Hippocampal formation (tissue), 2 donors: ENCODE results near the gene DHPS.
A peak's percentile ranks its signal among the peaks of the same experiment; 100 is the strongest.
"Not testable (repeated sequence)": the region's sequence is repeated elsewhere in the genome, so short reads cannot be mapped to it uniquely, and the experiment has no call there.

ENCODE experiments used
- DNase-seq, 2 donors: peaks; one replicate each; lab custom pipeline; 2025; lab: John Stamatoyannopoulos, UW

The DHPS gene

DNA sequence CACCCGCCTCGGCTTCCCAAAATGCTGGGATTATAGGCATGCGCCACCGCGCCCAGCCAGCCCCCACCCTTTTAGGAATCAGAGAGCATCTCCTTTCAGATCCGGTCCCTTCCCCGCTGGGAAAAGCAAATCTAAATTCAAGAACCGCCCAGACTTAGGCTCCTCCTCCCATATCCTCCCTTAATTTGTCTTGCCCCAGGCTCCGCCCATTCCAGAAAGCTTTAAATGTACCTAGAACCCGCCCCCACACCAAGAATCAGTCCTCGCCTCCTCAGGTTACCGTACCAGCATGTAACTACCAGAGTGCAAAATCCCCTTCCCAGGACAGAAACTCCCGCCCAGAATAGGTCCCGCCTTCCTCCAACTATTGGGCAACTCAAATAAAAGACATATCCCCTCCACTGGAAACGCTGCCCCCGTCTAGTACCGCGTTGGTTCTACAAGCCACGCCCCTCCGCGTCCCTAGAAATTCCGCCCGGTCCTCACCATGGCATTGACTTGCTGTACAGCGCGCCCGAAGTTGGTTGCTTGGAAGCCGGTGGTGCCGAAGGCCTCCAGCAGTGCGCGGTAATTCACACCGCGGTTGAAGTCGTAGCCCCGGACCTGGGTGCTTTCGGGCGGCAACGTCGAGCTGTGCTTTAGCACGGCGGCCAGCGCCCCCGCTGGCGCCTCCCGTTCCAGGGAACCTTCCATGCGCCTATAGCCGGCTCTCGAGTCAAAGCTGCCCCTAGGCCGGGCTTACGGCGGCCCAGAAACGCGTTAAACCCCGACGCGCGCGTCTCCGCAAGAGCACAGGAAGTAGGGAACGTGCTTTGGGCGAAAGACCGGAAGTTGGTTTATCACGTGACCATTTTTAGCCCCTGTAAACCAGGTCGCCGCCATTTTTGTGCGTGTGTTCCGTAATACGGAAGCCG, at the start of gene DHPS:
Gene DHPS (minus strand): TSS at position 807 of the 914 bp plus-strand sequence. CDS start 114 bp downstream, at position 693.
- DNase-seq: peak; percentile 77 to 91

DNA sequence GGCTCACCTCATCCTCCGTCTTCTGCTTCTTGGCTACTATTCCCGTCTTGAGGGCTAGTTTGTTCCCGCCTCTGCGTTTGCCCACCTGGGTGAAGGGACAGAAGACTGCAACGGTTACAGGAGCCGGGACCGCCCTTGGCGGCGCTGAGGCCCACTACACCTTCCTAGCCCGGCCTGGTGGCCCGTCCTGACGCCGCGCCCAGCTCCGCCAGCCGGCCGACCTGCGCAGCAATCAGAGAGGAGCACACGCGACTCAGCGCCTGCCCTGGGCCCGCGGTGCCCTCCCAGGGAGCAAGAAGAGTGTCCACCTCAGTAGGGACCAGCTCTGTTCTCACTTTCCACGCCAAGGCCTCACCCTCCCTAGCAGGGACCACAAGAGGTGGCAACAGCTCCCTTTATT, 49.7 kb upstream of the DHPS start:
- no peak for DNase-seq

DNA sequence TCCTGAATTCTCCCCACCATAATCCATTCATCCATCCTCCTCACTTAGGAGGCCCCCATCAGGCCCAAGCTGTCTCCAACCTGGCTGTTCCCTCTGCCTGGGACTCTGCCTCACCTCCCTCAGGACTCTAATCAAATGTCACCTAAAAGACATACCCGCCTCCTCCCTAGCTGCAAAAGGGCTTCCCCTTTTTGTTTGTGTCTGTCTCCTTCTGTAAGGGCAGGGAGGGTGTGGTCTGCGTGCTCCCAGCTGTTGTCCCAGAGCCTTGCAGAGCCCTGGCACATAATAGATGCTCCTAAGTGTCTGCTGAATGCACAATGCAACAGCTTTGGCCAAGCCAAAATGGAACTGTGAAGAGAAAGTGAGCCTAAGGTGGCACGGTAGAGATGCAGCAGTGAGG, 48.4 kb upstream of the DHPS start:
- DNase-seq: no peak

DNA sequence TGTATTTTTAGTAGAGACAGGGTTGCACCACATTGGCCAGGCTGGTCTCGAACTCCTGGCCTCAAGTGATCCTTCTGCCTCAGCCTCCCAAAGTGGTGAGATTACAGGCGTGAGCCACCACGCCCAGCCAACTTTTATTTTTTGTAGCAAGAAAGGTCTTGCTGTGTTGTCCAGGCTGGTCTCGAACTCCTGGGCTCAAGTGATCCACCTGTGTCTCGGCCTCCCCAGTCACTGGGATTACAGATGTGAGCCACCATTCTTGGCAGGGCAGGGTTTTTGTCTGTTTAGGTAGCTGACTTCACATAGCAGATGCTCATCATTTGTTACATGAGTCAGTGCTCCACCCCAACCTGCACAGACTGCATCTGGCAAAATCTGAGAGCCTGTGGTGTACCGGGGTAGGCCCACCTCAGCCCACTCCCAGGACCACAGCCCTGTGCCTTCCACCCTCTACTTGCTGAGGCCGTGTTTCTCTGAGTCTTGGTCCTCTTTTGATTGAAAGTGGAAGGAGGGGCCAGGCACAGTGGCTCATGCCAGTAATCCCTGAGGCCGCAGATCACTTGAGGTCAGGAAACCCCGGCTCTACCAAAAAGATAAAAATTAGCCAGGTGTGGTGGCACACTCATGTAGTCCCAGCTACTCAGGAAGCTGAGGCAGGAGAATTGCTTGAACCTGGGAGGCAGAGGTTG, 46.2 kb upstream of the DHPS start:
- no peak for DNase-seq

DNA sequence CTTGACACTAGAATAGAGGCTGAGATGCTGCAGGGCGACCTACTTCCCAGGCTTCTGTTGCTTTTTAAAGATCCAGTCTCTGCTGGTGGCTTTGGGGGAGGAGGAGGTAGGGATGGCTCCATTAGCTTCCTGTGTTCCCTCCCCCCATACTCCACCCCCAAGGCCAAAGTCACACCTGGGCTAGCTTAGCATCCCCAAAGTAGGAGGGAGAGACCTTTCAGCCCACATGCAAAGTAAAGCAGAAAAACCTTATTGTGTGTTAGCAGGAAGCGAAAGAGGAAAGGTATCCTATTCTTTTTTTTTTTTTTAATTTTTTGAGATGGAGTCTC, 45.3 kb upstream of the DHPS start:
- DNase-seq: no peak

DNA sequence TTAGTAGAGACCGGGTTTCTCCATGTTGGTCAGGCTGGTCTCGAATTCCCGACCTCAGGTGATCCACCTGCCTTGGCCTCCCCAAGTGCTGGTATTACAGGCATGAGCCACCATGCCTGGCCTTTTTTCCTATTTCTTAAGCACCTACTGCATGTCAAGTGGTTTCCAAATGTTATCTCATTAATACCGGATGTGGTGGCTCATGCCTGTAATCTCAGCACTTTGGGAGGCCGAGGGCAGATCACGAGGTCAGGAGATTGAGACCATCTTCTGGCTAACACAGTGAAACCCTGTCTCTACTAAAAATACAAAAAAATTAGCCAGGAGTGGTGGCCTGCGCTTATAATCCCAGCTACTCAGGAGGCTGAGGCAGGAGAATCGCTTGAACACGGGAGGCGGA, 43.9 kb upstream of the DHPS start:
- not testable (repeated sequence) for DNase-seq

DNA sequence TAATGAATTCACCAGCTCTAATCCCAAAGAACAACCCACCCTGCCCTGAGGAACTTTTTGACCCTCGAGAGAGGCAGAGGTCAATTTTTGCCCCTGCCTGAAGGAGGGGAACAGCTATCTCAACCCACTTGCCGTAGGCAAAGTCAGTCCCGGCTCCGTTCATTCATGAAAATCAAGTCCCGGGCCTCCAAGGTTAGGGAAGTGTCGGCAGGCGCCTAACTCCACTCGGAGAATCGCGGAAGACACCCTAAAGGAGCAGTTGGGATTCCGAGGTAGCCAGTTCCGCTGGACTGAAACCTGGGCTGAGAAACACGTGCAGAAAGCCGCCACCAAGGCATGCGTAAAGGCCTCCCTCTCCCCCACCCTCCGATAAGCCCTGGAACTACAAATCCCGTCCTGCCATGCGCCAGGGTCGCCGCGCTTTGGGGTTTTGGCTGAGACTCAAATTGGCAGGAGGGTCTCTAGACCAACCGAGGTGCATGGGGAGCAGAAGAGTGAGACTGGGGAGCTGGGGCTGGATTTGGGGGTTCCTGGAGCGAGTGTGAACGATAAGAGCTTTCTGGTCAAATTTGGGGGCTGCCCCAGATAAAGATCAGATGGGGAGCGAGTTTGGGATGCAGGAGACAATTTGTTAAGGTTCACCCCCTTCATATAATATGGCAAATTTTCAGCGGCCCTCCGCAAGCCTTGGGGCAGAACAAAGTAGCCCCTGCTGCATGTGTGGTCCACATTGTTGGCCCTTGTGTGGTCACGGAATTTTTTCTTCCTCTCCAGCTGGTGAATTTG, 42.2 kb upstream of the DHPS start, which contains the start of gene TNPO2:
Gene TNPO2 (minus strand): TSS at position 292 of the 786 bp plus-strand sequence. CDS start 2,955 bp downstream, outside the sequence.
- peak; percentile 15 to 58 for DNase-seq

DNA sequence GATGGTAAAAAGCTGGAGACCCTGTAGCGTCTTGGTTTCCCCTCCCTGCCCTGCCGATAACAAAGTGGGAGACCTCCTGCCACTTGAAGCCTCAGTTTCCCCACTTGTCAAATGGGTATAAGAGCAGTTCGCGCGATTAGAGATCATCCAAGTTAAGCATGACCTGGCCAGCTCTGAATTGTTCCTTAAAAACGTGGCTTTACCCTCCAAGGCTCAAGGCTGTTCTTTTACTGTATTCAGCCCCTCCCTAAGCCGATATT, 41.6 kb upstream of the DHPS start:
- DNase-seq: no peak

DNA sequence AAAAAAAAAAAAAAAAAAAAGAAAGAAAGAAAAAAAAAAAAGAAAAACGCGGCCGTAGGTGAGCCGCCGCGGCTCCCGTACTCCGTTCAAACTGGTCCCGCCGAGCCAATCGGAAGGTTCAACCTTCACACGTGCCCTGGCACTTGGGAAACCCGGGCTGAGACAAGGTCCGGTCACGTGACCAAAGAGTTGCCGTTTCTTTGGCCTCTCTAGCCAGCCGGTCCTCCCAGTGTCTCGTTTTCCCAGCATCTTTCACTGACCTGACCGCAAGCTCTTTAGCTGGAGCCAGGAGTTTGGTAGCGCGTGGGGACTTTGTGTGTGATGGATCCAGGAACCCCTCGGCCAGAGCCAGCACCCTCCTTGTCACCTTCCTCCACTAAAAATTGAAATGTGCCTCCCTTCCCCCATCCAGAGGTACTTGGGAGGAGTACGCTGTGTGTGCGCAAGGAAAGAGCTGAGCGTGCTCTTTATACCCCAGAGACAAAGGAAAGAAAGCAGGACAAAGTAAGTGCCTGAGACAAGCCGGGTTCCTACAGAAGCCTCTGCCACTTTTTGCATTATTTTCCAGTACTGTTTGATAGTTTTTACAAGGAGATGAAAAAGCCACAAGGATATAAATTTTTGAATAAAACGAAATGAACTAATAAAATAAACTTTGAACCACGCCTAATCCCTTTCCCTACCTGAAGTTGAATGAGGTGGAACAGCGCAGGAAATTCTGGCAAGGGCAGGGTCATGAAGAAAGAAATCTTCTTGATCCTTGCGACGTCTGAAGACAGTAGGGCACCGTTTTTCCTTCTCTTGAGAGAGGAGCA, 41.1 kb upstream of the DHPS start:
- peak; percentile 90 to 96 for DNase-seq

DNA sequence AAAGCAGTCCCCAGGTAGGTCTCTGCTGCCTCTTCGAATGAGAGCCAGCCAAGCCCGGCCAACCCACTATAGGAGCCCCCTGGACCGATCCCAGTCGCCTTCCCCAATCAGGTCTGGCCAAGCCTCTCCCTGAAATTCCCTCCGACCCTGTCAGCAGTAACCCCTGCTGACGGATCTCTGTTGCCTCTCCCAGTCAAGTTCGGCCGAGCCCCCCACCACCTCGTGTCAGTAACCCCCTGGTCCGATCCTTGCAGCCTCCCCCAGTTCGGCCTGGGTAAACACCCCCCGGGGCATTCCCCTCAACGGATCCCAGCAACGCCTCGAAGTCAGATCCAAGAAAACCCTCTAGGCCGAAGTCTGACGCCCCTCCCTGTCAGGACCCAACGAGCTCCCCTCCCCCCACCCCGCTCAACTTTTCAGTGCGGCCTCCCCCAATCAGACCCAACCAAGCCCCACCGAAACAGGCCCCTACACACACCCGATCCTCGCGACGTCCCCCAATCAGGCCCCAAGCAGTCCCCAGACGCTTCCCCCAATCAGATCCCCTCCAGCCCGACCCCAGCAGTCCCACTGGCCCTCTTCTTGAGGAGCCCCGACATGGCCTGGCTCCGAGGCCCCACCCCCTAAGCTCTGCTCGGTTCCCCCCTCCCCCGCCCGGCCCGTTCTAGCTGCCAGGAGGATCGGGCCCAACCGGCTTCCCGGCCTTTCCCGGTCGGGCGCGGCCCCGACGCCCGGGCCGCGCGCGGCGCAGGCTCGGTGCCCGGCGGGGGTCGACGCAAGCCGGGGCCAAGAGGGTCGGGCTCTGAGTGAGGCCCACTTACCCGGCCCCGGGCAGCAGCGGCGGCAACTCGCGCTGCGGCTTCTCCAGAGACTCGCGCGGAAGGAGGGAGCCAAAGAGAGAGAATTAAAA, 40.2 kb upstream of the DHPS start:
- peak in 1 of 2 donors; percentile 55 for DNase-seq

DNA sequence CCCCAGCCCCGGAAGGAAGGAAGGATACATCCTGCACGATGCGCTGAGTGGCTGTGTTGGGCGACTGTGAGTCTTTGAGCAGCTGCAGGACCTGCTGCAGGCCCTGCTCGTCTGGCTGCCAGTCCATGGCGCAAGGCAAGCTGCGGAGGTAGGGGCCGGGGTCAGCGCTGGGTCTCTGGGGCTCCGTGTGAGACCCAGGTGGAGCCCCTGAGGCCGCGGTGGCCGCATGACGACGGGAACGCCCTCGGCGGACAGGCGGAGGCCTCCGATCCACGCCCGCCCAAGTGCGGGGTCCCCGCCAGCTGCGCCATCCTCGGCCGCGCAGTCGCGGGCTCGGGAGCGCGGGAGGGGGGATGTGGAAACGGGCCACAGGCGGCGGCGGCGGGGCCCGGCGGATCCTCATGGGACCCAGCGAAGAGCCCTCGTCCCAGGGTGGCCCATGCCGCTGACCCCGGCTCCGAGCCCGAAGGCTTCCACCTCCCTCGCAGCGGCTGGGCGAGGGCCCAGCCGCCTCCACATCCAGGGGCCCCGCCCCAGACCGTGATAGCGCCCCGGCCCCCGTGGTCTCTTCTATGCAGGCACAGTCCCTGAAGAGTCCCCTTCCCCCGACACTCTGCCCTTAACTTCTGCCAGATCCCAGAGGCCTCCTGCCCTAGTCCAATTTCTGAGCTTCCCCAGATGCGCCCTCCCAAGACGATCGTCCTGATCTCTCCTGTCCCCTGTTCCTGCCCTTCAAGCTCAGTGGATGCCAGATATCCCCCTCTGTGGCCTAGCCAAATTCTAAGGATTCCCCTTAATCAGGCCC, 39.4 kb upstream of the DHPS start:
- DNase-seq: no peak

DNA sequence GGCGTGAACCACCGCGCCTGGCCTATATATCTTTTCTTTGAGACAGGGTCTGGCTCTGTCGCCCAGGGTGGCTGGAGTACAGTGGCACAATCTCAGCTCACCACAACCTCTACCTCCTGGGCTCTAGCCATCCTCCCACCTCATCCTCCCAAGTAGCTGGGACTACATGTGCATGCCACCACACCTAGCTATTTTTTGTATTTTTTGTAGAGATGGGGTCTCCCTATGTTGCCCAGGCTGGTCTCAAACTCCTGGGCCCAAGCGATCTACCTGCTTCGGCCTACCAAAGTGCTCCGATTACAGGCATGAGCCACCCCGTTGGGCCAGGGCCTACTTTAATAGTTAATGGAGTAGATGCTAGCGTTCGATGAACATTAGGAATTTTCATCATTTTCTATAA, 38.6 kb upstream of the DHPS start:
- no peak for DNase-seq

DNA sequence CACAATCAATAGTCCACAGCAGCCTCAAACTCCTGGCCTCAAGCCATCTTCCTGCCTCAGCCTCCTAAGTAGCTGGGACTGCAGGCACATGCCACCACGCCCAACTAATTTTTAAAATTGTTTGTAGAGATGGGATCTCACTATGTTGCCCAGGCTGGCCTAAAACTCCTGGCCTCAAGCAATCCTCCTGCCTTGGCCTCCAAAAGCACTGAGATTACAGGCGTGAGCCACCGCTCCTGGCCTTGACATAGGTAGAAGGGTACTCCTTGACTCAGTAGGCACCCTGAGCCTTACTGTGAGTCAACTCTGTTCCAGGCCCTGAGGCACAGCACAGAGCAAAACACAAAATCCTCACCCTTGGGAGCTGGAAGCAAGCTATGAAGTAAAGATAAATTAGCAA, 34.2 kb upstream of the DHPS start:
- no peak for DNase-seq

DNA sequence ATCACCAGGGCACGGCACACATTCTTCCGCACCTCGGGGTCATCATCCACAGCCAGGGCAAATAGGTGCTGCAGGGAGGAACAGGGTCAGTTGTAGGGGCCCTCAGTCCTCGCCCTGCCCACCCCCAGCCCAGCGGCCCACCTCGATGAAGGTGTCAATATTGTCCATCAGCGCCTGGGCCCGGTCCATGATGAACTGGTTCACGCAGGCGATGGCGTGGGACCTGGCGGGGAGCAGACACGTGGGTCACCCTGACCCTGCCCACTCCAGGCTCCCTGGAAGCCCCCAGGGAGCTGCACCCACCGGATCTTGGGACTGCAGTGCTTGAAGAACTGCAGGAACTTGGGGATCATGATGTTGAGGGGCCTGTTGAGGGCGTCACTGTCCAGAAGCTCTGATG, 33.4 kb upstream of the DHPS start:
- no peak for DNase-seq

DNA sequence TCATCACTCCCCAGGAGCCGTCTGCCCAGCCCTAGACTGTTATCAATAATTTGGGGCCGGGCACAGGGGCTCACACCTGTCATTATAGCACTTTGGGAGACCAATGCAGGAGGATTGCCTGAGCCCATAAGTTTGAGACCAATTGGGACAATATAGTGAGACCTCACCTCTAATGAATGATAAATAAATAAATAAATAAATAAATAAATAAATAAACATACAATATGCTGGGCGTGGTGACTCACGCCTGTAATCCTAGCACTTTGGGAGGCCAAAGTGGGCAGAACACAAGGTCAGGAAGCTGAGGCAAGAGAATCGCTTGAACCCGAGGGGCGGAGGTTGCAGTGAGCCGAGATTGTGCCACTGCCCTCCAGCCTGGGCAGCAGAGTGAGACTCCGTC, 31.6 kb upstream of the DHPS start:
- not testable (repeated sequence) for DNase-seq

DNA sequence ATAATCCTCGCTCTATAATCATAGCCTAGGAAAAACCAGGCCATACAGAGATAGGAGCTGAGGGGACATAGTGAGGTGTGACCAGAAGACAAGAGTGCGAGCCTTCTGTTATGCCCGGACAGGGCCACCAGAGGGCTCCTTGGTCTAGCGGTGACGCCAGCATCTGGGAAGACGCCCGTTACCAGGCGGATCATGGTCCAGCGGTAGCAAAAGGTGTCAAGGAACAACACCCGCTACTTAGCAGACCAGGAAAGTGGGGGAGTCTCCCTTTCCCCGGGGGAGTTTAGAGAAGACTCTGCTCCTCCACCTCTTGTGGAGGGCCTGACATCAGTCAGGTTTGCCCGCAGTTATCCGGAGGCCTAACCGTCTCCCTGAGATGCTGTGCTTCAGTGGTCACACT, 30.4 kb upstream of the DHPS start:
- not testable (repeated sequence) for DNase-seq

DNA sequence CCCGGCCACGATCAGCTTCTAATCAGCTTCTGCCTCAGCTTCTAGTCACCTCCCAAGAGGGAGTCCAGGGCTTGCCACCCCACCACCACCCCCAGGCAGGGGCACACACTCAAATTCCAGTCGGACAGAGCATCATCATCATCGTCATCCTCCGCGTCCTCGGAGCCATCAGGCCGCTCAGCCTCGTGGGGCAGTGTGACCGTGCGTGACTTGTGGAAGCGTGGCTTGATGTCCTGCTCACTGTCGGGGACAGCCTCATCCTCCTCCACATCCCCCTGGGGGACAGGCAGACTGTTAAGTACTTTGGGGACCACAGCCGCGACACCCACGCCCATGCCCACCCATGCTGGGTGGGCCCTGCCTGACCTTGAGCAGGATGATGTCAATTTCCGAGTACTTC, 29.5 kb upstream of the DHPS start:
- DNase-seq: no peak

DNA sequence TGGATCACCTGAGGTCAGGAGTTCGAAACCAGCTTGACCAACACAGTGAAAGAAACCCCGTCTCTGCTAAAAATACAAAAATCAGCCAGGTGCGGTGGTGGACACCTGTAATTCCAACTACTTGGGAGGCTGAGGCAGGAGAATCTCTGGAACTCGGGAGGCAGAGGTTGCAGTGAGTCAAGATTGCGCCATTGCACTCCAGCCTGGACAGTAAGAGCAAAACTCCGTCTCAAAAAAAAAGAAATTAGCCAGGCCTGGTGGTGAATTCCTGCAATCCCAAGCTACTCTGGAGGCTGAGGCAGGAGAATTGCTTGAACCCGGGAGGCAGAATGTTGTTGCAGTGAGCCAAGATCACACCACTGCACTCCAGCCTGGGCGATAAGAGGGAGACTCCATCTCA, 27.0 kb upstream of the DHPS start:
- no peak for DNase-seq

DNA sequence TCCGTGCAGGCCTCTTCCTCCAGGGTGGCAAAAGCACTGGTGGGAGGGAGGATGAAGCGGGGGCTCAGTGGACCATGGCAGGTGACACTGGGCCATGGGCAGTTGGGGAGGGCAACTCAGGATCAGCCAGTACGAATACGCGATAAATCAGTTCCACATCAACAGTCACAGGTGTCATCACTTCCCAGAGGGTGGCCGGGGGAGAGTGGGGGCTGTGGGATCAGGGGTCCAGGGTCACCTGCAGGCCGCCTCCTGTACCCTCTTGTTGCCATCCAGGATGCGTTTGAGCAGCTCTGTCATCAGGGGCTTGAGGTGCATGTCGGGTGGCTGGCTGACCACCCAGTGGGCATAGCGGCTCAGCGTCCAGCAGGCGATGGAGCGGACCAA, 24.6 kb upstream of the DHPS start:
- DNase-seq: no peak
